AG04450 (cell line): ENCODE results near the gene TMEM184C. TPM values are rescaled to one million over a fixed set of nuclear protein-coding genes. Genes with fewer than 3 reads are reported as not detected.

Experiments used
- CTCF ChIA-PET: fragments of 300-600, 350-600 bp; formaldehyde crosslinking; extraction: SDS; loops from one replicate; lab custom pipeline; 2022; ENCODE audit warnings: antibody characterized with exemption, inconsistent platforms; lab: Charles Lee
- POLR2A ChIA-PET: fragments of 350-600 bp; formaldehyde crosslinking; extraction: SDS; loops from one replicate; lab custom pipeline; 2021; ENCODE audit warnings: antibody characterized with exemption, inconsistent platforms; lab: Yijun Ruan, JAX
- DNase-seq: peaks from one replicate; pipeline ENCODE4 v3.0.0-alpha.2; 2011; ENCODE audit warnings: low read depth, low spot score
- H3K27ac ChIP-seq: one replicate; pipeline ENCODE4 v1.5.1; 2012; ENCODE audit warnings: low read depth, low read length, control low read depth
- H3K27me3 ChIP-seq: one replicate; pipeline ENCODE4 v1.6.0; 2012; ENCODE audit warnings: low read length; ENCODE audit not compliant: control insufficient read depth, insufficient read depth
- H3K4me3 ChIP-seq: 2 replicates; pipeline ENCODE4 v1.5.1; 2011; ENCODE audit warnings: mild to moderate bottlenecking, low read depth, low read length, control low read depth
- H3K9me3 ChIP-seq: 2 replicates; pipeline ENCODE4 v1.5.1; 2012; ENCODE audit warnings: low read length; ENCODE audit not compliant: control insufficient read depth, insufficient read depth
- CTCF ChIP-seq: IDR thresholded peaks from 2 replicates; pipeline ENCODE4 v1.5.1; 2011; ENCODE audit warnings: low read depth, low read length, control low read depth, inconsistent platforms
- polyA plus RNA-seq: library from polyadenylated mRNA; depleted of rRNA; stranded (reverse); fragments of >200 nt; gene quantifications from 2 replicates; pipeline ENCODE4 v1.2.3, GENCODE V29; 2011

Gene TMEM184C
- polyA plus RNA-seq, 1 experiment: 40.6 TPM

DNA sequence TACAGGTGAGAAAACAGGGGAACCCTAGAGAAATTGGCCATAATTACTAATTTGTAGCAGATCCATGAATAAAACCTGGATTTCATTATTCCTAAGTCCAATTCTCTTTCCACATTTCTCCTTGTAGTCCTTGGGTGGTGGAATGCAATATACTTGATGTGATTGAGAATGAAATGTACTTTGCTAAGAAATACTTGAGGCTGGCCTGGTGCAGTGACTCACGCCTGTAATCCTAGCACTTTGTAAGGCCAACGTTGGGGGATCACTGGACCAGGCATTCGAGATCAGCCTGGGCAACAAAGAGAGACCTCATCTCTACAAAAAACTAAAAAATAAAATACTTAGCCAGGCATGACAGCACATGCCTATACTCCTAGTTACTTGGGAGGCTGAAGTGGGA, 15.9 kb downstream of the TMEM184C start:
- no peaks in the 10 kb centered on the region for H3K27me3 ChIP-seq
- H3K27ac ChIP-seq: no peak overlapping the region
- ChIA-PET CTCF (interaction anchor here (3.9 kb wide), 1 partner anchor 233 kb away, joined by 40 read pairs; no protein-coding TSS in a partner anchor), POLR2A (no interaction called here)
- DNase-seq: no peak
- no peak overlapping the region for H3K4me3 ChIP-seq
- H3K9me3 ChIP-seq: no peaks in the 10 kb centered on the region
- TF ChIP-seq CTCF: no peak

DNA sequence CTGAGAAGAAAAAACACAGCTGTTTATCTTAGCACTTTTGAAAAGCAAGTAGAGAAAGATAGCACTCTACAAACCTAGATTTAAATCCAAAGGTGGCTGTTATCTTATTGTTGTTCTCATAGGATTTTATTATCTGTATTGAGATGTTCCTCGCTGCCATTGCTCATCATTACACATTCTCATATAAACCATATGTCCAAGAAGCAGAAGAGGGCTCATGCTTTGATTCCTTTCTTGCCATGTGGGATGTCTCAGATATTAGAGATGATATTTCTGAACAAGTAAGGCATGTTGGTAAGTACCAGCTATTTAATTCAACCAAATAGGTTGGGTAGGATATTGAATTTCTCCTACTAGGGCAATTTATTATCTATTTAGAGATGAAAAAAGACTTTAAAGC, 16.4 kb downstream of the TMEM184C start:
- ChIA-PET POLR2A (no interaction called here), CTCF (interaction anchor here (0.7 to 3.9 kb wide), 3 partner anchors 11 to 522 kb away, joined by 3 to 40 read pairs (median 4); no protein-coding TSS in a partner anchor)
- H3K27me3 ChIP-seq: no peaks in the 10 kb centered on the region
- no peaks in the 10 kb centered on the region for H3K9me3 ChIP-seq
- H3K4me3 ChIP-seq: no peak overlapping the region
- H3K27ac ChIP-seq: no peak overlapping the region
- no peak for DNase-seq
- no peak for TF ChIP-seq CTCF

DNA sequence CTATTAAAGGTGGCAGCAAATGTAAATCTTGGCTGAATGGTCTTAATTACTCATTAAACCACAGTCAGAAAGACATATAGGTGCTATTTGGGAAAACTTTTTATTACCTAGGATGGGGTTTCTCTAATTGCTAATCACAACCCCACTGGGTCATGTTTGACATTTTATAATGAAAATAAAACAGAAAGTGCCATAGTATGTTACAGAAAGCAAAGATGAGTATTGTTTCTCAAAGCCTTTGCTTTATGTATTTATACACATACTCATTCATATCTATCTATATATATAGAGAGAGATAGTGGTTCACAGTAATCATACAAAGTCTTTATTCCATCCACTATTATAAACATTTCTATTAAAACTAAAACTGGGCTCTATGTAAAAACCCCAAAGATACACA, 18.2 kb downstream of the TMEM184C start:
- CTCF ChIA-PET: interaction anchor here (3.9 kb wide), 1 partner anchor 231 kb away, joined by 40 read pairs; no protein-coding TSS in a partner anchor
- H3K4me3 ChIP-seq: no peak overlapping the region
- no peak for TF ChIP-seq CTCF
- H3K9me3 ChIP-seq: no peaks in the 10 kb centered on the region
- no peak overlapping the region for H3K27ac ChIP-seq
- no peak for DNase-seq
- no peaks in the 10 kb centered on the region for H3K27me3 ChIP-seq
- POLR2A ChIA-PET: no interaction called here

DNA sequence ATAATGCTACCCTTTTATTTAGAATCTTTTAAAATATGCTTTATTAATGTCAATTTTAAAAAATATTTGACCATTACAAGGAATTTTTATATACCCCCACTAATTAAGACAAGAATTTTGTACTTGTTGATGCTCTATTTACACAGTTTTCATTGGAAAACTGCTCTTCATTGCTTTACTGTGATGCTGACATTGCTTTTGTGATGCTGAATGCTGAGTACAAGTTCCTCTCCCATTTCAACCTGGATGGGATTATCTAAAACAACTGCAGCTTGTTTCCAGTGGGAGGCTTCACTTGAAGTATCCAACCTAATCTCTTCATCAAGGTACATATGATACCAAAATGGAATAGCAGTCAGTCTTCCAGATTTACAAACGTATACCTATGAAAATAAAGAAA, 21.2 kb downstream of the TMEM184C start:
- Histone ChIP-seq H3K4me3 (no peak overlapping the region), H3K9me3 (no peaks in the 10 kb centered on the region), H3K27me3 (no peaks in the 10 kb centered on the region), H3K27ac (no peak overlapping the region)
- ChIA-PET POLR2A (no interaction called here), CTCF (interaction anchor here (2.3 to 2.9 kb wide), 2 partner anchors 228 kb away, joined by 14 to 27 read pairs; no protein-coding TSS in a partner anchor)
- no peak for DNase-seq
- no peak for TF ChIP-seq CTCF

- H3K27ac ChIP-seq: no peak overlapping the region
- no peaks in the 10 kb centered on the region for H3K9me3 ChIP-seq
- H3K27me3 ChIP-seq: no peaks in the 10 kb centered on the region
- TF ChIP-seq CTCF: no peak
- no peak for DNase-seq
- ChIA-PET CTCF (interaction anchor here (2.9 kb wide), 1 partner anchor 228 kb away, joined by 27 read pairs; no protein-coding TSS in a partner anchor), POLR2A (no interaction called here)
- no peak overlapping the region for H3K4me3 ChIP-seq
Measured at GRCh38 chr4:147638942-147639341, 21.7 kb downstream of the TMEM184C start.
